ENCODE measurements around the gene FBN1.

The FBN1 gene

DNA sequence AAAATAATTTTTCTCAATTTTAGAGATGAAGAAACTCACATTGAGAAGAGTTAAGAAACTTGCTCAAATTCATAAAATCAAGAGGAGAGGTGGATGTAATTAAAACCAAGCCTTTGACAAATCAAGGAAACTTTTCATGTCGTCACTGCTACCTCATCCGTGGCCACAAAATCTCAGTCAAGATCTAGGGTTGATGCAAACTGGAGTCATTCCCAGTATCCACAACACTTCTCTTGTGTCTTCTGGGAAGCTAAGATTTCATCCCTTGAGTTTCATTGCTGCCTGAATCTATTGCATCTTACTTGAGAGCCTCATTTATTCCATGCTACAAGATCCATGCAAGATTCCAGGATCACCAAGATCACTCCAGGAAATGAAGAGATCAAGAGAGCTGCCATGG lies 5.4 kb upstream of the FBN1 start:
- no peak for DNase-seq

DNA sequence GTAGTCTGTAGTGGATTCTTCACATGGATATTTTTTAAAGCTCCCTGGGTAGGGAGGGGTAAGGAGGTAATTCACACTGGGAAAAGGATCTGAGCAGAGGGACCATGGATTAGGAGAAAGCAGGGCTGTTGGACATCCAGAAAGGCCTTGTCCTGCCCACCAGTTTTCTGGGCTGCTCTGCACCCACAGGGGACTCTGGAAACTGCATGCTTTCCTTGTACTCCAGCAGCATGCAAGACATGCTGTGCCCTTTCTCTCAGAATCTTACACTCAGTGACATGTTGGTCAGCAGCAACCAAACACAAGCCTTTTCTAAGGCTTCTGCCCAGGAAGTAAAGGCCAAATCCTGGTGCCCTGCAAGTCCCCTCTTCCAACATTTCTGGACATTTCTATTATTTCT lies 2.5 kb upstream of the FBN1 start:
- DNase-seq = no peak

DNA sequence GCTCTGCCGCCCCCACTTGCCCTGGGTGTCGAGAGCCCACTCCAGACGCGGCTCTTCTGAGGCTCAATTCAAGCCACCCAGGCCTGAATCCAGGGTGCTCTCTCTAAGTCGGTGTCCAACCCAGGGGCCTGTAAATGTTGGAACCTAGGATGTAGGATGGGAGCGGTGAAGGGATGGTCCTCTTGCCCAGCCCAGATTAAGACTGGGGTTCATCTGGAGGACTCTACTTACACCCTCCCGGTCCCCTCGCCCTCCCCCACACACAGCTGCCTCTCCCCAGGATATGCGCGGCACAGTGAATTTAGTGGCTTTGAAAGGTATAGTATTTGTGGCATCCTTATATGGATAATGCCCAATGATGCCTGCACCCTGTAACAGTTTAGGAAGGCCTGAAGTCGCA lies 822 bp upstream of the FBN1 start:
- no peak for DNase-seq

DNA sequence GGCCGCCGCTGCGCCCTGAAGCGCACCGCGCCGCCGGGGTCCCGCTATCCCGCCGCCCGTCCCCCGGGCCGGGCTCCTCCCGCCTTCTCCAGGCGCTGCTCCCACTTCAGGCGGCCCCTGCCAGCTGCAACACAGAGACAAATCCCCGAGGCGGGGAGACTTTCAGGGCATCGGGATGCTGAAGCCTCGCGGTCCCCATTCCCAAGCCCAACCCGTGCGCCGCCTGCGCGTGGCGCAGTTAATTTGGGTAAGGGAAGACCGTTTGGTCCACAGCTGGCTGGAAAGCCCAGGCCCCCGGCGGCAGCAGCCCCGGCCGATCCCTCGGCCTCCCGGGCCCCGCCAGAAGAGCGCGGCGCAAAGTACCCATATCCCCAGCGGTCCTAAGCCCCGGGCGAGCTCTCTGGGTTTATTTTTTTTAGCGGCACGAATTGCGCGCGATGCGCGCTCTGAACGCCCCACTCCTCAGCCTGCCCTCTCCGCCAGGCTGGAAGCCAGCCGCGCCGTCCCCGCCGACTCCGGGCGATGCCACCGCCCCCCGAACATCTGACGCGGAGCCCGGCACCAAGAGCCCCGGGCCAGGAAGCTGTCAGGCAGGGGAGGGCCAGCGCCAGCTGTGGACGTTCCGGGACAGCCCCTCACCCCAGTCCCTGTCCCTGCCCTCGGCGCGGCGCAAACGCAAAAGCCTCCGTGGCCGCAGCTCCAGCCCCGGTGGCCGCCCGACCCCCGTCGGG lies 517 bp downstream of the FBN1 start:
- no peak for DNase-seq

DNA sequence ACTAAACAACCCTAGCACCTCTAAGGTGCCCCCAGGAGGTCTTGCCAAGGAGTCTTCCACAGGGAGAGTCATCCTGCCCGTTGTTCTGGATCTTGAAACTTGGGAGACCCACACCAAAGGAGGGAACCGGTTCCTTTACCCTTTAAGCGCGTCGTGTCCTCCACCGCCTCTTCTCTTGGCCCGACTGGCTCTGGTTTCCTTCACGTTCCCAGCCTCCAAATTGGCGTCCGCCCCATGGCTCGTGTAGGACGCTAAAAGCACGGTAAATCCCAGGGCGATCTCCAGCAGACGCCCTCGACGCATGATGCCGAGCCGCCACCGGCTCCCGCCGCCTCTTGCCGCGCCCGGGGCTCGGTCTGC lies 1.1 kb downstream of the FBN1 start:
- no peak for DNase-seq

DNA sequence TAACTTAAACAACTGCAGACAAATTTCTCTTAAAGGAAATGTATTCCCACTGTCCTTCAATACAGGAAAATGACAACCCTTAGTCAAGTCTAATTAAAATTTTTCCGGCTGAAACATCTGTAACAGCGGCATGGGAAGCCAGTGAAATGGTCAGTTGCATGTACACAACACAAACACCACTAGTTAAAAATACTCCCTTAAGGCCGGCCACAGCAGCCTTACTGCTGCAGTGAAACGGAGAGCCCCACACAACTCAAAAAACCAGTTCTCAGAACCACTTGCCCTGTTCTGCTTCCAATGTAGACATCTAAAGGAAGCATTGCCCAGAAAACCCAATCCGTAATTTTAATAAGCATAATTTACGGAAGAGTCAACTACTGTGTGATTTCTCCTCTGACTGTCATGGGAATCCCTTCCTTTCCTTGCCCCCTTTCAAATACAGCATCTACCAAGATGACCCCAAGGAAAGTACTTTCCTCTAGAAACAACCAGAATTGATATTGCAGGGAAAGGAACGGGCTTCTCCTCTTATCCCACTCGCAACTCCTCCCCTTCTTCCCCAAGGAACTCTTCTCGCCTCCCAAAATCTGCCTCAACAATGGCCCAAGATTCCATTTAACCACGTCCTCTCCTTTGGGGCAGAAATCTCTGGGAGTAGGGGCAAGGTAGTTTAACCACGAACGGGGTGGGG lies 1.6 kb downstream of the FBN1 start:
- DNase-seq = no peak

DNA sequence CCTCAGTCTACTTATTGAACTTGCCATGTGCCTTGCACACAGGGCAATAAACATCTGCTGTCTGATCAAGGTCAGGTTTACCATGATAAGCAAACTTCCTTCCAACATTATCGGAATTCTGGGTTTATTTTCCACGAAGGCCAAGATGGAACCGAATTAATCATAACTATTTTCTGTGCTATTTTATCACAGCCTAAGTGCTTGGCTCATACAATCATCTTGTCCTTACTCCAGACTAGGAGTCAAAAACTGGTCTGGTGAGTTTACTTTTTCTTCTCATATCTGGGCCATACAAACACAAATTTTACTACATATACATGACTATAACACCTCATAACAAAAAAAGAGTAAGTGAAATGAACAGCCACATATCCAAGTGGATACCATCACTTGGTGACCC lies 2.3 kb downstream of the FBN1 start:
- DNase-seq = no peak

DNA sequence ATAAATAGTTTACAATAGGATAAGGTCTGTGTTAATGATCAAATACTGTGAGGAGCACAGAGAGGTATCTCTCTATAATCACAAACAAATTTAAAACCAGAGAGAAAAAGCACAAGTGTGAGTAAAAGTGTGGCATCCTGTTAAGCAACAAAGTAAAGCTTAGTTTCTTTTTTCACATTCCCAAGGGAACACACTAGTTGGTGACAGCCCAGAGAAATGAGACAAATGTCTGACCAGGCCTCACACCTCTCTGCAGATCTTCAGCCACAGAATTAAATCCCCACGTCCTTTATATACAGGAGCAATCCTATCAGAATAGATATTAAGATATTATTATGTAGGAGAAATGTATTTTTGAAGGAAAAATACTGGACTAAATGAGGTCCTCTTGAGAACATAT lies 2.7 kb downstream of the FBN1 start:
- no peak for DNase-seq

DNA sequence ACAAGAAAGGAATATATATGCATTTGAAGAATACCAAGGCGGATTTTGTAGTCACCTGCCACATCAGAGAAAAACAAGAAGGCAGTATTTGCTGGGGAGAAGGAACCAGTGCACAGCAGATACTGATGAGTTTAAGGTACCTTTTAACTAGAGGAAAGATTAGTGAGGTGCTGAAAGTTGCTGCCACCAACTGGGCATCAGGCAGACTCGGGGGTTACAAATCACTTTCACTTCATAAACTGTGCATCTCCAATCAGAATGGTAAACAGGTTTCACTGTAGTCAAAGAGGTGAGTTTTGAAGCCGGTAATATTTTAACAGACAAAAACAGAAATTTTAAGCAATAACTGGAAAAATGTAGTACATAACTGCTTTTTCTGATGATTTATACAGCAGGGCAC lies 4.1 kb downstream of the FBN1 start:
- DNase-seq = no peak

DNA sequence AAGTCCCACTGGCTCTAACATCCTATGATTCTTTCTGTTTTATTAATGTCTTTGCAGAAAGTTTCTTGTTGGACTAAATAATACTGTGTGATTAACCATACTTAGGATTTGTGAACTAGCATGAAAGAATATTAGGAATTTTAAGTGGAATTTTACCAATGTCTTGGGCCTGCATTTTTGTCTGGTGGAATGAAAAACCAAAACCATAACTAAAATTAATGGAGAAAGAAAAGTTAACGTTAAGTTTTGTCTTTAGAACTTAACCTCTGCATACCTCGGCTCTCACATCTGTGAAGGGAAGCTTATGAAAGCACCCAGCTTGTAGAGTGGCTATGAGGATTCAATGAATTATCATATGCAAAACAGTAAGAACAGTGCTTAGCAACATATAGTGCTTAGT lies 6.5 kb downstream of the FBN1 start:
- no peak for DNase-seq

DNA sequence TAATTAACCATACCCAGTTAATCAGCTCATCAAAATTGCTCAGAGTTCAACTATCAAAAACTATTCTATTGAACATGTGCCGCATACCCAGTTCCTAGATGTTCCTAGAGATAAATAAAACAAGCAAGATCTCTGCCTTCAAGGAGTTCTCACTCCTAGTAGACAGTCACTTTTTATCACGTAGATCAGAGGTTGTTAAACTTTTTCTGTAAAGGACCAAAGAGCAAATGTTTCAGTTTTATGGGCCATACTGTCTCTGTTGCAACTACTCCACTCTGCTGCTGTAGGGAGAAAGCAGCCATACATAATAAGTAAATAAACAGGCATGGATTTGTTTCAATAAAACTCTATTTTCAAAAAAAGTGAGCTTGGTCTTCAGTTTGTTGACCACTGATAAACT lies 7.9 kb downstream of the FBN1 start:
- DNase-seq = no peak

DNA sequence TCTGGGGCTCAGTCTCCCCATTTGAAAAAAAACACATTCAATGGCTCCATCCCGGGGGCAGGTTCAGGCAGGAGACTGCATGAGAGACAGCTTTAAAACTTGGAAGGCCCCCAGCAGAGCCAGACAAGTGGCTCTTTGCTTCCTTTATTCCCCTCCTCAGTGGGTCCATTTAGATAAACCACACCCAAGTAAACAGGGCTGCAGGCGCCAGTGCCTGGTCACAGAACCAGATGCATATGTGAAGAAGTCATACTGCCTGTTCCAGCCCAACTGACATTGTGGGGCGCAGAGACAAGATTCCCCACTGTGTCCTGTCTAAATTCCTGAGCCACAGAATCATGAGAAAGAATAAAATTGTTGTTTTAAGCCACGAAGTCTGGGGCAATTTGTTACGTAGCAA lies 9.0 kb downstream of the FBN1 start:
- no peak for DNase-seq

DNA sequence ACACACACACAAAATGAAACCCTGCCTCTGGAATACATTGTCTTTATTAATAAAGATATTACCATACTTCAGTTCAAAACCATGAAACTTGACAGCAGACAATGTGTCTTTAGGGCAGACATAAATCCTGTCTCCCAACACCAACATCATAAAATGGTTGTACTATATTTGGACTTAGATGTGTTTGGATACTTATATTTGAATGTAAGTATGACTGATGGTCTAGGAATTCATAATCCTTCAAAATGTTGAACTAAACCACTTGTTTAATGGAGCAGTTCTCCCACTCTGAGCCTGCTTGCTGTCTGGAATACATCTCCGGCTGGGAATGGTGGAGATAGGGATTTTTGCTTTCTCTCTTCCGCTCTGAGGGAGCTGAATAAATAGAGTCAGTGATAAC lies 10.6 kb downstream of the FBN1 start:
- no peak for DNase-seq

DNA sequence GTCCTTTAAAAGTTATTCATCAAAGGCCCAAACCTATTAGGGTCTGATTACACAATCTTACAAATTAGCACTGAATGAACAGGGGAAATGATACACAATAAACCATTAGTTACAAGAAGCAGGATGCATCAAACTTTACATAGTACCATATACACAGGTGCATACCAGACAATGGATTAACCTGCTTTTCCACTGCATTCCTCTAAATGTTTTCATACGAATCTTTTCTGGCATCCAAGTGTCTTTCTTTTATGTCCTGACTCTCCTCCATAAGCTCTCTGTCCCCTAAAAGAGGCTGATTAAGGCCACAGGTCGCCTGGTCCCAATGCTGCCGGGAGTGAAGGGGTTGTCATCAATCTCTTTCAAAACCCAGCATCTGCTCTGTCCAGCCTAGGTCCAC lies 11.4 kb downstream of the FBN1 start:
- no peak for DNase-seq

DNA sequence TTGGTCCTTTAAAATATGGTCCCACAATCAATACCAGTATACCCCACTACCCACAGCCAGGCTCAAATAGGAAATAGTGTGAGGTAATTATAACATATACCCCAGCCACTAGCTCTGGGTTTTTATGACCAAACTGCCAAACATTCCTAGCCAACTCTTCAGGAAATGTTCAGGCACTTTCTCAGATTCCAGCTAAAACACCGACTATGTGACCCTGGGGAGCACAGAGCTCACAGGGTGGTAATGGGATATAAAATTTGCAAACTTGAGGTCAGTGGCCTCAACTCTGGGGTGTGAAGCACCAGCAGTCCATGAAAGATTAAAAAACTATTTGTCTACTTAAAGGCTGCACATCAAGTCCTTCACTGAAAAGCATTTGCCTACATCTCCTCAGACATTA lies 12.9 kb downstream of the FBN1 start:
- DNase-seq = no peak

DNA sequence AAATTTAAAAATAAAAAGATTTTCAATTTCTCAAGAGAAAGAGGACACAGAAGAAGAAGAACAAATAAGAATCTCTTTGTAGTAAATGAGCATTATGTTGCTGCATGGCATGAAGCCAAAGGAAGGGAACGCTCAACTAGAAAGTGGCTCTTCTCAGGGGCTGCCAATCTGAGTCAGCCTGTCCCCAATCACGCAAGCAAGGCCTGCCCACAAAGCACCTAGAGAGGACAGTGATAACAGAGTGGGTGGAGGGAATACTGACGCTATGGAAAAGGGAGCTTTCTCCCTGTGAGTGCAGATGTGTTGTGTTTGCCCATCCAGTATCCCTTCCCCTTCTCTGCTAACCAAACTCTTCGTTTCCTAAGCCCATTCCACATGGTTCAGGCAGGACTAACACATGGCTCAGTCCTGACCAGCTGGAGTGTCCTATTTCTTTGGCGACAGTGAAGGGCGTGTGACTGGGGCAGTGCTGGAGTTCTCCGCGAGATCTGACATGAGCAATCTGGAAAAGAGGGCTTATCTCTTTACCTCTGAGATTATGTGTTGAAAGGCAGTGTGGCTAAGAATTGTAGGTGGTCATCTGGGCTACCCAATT lies 14.2 kb downstream of the FBN1 start:
- no peak for DNase-seq

DNA sequence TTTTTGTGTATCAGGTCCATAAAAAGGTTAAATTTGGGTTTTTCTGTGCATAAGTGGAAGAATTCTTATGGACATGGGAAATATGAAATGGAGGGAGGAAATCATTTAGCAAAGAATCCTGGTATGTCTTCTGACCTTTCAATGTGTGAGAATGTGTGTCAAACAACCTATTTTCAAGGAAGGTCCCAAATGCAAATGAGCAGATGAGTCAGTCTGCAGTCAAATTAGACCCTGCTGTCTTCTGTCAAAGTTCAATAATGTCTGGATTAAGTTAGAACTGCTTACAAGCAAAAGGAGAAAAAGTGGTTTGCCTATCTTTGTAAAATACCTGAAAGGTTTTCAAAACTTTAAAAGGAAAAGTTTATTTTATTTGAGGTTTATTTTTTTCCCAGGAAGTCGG lies 15.3 kb downstream of the FBN1 start:
- DNase-seq = no peak

DNA sequence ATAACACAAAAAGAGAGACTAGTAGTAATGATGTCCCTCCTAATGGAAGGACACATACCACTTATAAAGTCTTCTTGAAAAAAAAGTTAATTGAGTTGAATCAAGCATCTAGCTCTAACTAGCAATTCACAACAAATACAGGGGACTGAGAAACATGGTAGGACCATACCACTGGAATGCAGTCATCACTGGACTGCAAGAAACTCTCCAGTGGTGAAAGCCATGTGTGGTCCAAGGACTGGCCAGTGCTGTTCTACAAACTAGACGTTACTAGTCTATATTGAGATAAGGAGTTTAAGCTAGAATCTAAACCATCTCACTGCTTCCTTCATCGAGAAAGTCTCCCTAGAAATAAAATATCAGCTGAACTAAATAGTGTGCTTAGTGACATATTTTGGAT lies 16.7 kb downstream of the FBN1 start:
- no peak for DNase-seq

DNA sequence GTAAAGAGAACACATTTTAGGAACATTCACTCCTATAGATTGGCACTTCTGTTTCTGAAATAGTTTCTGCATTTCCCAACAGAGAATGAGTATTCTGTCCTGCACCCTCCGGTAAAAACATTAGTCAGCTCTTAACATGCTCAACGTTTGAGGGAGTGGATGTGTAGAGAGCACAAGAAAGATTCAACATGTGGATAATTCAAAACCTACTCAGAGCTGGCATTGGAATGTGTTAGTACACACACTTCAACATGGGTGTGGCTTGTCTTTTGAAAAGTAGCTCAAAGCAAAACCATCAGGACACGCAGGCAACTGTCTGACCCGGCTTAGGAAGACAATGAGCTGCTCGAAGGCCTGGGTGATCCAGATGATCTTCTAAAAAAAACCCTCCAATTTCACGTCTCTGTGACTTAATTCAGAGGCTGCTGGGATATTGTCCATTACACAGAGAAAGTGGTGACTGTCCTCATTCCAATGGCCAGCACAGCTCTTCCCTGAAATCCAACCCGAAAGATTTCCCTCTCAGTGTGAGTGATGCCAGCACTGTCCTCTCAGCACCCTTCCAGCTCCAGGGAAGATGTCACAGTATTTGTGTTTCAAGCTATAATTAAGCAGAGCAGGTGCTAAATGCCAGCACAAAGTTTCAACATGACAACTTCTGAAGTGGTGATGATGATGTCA lies 18.1 kb downstream of the FBN1 start:
- DNase-seq = no peak

DNA sequence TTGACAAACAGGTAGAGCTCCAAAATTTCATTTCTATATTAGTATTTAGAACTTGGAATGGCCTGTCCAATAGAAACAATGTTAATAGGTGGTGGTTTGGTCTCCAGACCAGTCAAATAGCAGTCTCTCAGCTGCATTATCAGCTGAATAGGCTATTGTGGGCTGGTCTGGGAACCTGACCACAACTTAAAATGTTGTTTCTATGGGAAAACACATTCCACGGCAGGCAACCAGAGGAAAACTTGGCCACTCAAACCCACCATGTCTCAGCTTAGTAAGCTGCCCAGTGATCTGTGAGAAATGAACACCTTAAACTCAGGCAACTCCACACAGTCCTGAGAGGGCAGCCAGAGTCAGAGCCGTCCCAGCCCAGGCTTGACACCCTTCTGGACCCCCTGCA lies 20.4 kb downstream of the FBN1 start:
- DNase-seq = no peak

DNA sequence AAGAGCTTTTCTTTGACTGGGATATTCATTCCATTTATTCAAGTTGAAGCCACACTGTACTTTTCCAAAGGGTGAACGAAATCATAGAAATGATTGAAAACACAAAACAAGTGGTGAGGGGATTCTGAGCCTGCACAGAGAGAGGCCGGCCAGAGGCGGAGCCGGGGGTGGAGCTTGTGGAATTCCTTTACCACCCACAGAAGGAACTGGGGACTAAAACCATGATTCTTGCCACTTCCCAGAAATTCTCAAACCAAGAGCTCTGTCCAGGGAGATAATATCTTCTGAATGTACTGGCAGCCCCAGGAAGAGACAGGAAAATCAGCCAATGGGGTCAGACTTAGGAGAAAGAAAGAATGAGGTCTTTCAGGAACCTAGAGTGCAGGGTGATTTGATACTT lies 20.8 kb downstream of the FBN1 start:
- DNase-seq = no peak

DNA sequence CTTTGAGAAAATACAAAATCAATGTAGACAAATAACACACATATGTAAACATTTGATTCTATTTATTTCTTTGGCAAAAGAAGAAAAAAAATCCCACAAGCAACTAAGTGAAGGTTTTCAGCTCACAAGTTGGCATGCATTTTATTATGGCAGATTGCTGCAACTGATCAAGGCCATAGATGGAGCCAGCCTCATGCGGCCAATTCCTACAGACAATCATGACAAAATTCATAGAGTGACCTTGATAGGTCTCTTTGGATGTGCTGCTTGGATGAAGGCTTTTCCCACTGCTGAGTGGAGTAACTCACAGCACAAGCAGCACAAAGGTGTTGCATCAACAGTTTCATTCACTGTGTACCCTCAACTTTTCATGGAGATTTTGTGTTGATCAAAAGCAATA lies 22.1 kb downstream of the FBN1 start:
- DNase-seq = no peak

DNA sequence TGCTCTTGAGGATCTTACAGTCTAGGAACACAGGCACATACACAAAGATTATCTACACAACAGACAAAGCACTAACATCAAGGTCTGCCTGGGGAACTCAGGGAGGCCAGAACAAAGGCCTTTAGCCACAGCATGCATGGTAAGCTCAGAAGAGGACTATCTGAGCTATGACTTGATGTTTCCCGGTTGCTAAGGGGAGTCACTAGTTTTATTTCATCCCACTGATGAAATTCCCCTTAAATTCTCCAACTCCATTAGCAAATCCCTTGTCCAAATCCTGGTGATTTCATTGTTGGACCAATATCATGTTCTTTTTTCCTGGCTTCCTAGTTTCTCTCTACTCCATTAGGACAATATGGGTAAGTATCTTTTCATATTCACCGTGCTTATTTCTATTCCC lies 23.3 kb downstream of the FBN1 start:
- no peak for DNase-seq

DNA sequence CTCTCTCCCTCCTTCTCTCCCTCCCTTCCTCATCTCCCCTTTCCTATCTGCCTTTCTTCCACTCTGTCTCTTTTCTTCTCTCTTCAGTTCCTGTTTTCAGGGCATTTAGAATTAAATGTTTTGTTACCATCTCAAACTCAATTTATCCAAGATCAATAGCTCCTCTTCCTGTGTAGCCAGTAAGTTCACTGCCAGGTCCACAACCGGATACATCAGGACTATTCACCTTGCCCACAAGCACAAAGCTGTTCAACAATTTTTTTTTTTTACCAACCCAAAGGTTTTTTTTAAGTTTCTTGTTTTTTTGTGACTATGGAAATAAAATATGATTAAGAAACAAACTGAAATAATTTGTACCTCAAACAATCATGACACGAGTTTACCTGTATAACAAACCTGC lies 26.1 kb downstream of the FBN1 start:
- no peak for DNase-seq
